GM15510 (cell line): Measurements from ENCODE around the gene KCNH1.

Source experiments
- POLR2A ChIP-seq: IDR thresholded peaks from 3 replicates; pipeline ENCODE4 v1.6.1; 2011; ENCODE audit warnings: borderline replicate concordance; ENCODE audit not compliant: insufficient read length; ENCODE audit errors: extremely low read depth

KCNH1 gene

DNA sequence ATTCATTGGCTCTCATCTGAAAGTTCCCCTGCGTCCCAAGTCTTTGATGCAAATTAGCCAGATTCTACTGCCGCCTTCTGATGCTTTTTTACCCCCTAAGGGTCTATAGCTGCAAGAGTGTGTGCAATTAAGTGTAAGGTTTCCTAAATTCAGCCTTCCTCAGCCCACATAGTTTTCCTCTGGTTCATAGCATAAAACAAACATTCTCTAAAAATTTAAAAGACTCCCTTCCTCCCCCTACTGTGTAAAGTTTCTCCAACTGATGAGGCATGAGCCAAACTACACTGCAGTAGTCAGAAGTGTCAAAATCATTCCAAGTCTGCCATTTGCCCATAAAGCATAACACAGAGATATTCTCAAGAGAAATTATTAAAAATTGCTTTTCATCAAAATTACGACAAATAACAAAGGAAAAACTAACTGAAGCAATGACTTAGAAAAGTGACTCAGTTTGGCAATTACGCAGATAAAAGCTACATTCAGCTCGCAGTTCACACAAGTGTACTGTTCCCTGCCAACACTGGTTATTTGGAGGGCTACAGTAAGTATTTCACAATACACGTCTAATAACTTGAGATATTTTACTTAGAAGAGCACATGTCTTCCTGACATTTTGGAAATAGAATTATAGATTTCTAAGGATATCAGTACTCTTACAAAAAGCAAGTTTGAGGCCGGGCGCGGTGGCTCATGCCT is 15.4 kb downstream of the KCNH1 start:
- TF ChIP-seq POLR2A = no peak

DNA sequence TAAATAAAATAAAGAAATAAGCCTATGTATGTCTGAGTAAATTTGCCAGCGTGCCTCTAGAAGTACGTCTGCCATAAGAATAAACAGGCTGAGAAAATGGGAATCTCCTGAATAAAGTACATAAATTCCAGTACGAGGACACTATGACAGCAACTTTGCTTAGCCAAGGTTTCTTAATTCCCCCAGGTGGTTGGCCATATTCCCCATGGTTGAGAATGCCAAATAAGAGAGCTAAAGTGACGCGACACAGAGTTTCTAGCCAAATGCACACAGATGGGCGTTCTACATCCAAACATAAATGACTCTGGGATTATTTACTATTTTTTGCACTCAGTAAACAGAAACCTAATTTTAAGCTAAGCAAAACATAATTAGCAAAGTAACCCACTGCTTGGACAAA is 19.5 kb downstream of the KCNH1 start:
- TF ChIP-seq POLR2A = no peak

DNA sequence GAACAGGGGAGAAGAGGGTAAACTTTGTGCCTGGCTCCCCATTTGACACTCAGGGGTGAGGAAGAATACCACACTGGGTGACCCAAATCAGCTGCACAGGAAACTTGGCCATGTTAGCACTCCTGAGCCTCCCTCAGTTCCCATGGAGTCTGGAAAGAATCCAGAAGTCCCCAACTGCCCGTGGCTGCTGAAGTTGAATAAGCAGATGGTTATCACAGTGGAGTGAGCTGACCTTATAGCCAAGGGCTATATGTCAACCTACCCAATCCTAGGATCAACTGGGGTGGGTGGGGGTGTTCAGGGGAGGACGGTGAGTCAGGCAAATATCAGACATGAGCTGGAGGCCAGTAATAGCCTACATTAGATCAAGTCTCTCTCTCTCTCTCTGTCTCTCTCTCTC is 20.4 kb downstream of the KCNH1 start:
- TF ChIP-seq POLR2A = no peak

DNA sequence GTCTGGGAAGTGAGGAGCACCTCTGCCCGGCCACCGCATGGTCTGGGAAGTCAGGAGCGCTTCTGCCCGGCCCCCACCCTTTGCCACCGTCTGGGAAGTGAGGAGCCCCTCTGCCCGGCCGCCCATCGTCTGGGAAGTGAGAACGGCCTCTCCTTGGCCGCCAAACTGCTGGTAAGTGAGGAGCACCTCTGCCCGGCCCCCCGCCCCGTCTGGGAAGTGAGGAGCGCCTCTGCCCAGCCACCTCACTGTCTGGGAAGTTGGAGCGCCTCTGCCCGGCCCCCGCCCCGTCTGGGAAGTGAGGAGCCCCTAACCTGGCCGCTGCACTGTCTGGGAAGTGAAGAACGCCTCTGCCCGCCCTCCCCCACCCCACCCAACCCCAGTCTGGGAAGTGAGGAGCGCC is 22.6 kb downstream of the KCNH1 start:
- no peak for TF ChIP-seq POLR2A

DNA sequence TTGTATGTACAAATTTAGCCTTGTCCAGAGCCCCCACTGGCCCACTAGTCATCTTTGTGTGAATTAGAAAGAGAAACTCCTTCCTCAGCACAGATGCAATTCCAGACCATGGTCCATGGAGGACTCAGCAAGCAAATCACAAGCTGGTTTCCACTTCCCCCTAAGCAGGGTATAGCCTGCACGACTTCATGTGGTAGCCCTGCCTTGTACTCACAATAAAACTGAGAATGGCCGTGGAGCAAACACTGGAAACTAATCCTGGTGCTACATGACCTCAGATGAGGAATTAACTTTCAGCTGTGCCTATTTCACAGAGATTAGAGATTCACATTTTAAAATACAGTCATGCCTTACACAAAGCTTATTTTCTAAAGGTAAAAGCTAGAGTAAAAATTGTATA is 32.5 kb downstream of the KCNH1 start:
- no peak for TF ChIP-seq POLR2A

DNA sequence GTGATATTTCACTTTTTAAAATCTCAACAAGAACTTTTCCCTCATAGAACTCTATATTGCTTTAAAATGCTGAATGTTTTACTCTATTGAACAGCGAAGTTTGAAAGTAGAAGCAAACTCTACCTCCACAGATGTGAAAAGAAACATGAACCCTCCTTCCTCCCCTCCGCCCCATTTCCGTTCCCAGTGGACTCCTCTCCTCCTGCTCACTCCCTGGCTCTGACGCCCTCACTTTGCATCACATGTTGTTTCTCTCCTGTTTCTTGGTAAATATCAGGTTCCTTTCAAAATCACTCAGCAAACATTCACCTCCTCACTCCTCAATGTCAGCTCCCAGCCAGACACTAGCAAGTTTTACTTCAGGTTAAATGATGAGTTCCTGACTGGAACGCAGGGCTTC is 34.6 kb downstream of the KCNH1 start:
- TF ChIP-seq POLR2A = no peak

DNA sequence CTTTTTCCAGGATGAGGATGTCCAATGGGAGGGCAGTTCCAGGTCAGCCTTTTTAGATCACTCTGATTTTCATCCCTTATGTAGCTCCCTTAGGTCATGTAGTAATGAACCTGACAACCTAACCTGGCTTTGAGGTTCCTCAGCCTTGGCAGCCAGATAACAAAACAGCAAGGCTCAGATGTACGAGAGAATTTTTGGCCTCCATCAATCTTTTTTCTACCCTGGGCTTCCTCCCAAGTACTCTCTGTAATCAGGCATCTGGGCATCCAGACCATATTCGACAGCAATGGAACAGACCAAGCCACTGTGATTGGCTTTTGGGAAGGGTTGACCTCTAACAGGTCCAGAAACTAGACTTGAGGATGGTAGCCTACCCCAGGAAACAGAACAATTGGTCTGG is 38.6 kb downstream of the KCNH1 start:
- no peak for TF ChIP-seq POLR2A

DNA sequence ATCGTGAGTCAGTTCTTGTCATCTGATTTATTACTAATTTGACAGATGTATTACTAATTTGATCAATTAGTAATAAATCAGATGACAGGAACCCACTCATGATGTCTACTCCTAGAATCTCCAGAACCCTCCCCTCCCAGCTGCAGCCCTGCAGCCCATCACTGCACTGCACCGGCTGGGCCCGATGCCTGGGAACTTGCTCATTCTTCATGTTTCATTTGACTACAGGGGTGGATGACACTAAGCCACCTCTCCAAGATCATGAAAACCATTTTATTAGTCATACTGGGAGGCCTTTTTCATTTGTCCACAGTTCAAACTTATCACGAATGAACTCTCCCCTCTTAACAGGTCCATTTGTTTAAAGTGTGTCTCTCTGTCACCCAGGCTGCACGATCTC is 41.0 kb downstream of the KCNH1 start:
- TF ChIP-seq POLR2A = no peak

DNA sequence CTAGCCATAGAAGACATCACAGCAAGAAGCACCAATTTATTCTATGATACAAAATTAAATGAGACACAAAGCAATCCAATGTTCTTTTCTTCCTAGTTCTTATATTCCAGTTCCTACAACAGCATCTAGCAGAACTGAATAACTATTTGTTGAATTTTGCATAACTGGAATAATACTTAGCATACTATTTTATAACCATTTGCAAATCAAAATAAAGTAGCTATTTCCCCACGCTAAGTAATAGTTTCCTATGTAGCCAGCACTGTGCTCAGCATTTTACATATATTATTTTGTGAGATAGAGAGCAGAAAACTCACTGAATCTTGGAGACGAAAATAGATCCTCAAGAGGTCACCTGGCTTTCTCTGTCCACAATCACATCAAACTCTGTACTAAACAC is 42.1 kb downstream of the KCNH1 start:
- TF ChIP-seq POLR2A = no peak

DNA sequence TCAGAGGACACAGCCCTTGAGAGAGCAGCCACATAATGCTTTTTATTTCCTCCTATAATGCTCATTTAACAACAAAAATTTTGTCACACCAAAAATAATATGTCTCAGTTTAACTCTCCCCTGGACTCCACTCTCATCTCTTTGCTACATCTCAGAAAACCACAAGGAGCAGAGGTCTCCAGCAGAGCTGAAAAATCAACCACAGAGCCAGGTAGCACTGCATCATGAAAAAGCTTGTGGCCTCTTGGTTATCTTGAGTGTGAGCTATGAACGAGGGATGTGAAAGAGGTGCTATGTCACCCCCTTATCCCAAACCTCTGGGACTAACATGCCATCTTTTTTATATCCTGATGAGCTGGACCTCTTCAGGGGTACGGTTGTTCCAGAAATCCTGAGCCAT is 44.4 kb downstream of the KCNH1 start:
- no peak for TF ChIP-seq POLR2A

DNA sequence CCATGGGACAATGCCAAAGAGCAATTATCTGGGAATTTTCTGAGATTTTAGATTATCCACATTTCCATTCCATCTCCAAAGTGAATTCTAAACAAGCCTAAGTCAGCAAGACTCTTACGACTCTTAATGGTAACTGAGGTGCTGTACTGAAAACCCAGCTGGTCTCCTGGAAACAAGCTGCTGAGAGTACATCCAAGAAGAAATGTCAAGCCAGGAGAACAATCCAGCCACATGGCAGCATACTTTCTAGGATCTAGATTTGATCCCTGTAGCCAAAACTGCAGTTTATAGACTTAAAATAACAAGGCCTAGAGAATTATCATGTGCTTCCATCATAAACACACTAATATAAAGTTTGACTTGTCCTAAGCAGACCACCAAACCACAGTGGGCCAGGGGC is 45.8 kb downstream of the KCNH1 start:
- no peak for TF ChIP-seq POLR2A

DNA sequence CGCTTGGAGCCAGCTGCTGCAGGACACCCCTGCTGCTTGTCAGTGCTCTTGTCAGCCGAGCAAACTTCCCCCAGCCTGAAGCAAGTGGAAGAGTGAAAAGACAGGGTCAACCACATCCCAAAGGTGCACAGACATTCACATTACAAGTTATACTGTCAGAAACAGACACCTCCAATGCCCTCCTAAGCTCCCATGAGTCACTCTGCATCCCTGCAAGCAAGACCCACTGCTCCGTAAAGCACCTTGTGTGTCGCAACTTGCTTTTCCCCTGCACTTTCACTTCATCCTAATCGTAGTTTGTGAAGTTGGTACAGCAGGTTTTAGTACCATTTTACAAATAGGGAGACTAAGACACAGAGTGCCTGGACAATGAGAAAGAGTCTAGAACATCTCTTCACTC is 51.1 kb downstream of the KCNH1 start:
- no peak for TF ChIP-seq POLR2A

DNA sequence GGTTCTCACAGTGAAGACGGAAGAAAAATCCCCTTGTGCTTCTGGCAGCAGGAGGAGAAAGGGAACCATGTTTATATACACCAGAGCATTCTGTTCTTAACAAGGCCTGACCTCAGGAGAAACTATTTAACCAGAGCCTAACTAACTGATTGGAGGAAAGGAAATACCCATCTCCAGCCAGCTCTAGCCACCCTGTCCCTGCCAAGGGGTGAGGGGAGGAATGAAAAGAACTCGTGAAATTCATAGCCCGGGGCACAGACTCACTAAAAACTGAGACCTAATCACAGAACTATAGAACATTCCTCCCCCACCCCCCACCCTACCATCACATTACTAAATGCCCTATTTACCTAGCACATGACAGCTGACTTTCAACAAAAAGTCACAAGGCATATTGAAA is 65.0 kb downstream of the KCNH1 start:
- TF ChIP-seq POLR2A = no peak

DNA sequence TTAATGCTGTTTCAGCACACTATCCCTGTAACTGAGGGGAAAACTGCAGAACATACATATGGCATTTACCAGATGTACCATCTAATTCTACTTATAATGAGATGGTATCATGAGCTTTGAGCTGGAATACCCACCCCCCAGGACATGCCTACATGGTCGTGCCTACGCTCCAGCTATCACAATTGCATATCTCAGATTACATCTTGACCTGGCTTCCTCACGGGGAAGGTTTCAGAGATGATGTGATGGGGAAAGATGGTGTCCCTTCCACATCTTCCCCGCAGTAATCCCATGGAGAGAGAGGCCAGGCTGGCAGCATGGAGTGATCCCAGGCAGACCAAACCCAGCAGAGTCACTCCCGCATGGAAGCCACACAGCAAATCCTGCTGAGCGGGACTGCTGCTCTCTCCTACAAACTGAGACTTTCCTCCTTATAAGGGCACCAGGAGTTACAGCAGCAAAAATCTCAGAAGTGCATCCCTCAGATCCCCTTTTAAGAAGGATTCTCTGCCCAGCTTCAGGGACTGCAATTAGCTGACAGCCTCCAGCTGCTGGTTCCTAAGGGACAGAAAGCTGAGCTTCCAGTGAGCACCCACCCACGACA is 67.1 kb downstream of the KCNH1 start:
- no peak for TF ChIP-seq POLR2A

DNA sequence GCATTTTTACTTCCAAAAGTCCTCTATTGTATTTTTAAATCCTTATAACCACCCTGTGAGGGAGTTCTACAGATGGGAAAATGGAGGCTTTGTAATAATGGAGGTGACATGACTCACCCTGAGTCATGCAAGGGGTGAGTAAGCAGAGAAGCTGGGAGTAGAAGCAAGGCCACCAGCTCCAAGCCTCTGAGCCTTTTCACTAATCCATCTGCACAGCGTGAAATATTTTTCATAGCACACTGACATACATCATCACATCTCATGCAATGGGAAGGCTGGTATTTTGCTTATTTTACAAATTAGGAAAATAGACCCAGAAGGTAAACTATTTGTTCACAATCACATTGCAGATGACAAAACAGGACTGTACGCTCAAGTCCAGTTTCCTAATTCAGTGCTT is 96.9 kb downstream of the KCNH1 start:
- no peak for TF ChIP-seq POLR2A

DNA sequence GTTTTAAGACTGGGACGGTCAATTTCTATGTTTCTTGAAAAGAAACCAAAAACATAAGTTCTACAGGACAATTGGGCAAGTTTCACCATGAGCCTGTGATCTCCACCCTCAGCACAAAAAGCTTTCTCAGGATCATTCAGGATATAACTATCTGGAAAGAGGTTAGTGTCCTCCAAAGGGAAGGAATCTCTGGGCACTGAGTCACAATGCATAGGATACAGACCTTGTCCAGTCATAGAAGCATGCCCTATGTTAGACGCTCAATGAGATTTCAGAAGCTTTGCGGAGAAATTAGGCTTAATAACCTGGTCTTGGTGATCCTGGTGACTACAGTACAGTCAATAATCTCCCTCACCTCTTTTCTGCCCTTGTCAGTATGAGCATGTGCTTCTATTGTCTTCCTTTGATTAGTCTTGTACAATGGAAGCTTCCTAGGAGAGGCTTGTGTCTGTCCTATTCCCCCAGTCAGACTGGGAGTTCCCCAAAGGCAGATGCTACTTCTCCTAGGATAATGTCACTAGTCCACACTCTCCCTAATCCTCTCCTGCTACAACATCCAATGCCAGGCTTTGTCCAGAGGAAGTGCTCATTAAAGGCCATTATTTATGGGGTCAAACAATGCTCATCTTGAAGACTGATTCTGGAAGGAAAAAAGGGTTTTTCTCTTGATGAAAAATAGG is 97.4 kb downstream of the KCNH1 start:
- TF ChIP-seq POLR2A = no peak

DNA sequence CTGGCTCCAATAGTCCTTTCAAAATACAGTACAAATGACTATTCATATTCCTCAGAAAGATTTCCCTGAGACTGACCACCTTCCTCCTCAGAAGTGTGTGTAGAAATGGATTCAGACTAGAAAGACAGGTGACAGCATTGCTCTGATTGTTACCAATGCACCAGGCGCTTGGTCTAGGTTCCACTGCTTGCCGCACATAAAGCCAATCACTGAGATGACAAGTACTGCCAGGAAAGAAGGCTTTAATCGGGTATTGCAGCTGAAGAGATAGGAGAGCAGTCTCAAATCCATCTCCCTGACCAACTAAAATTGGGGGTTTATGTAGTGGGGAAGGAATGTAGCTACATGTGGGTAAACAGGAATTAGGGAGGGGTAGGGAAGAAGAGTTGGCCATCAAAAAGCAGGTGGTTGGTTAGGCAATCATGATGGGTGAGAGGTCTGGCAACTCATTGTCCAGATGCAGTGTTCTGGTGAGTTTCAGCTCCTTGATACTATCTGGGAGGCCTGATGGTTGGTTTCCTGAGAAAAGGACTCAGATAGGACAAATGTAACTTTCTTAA is 98.0 kb downstream of the KCNH1 start:
- no peak for TF ChIP-seq POLR2A

DNA sequence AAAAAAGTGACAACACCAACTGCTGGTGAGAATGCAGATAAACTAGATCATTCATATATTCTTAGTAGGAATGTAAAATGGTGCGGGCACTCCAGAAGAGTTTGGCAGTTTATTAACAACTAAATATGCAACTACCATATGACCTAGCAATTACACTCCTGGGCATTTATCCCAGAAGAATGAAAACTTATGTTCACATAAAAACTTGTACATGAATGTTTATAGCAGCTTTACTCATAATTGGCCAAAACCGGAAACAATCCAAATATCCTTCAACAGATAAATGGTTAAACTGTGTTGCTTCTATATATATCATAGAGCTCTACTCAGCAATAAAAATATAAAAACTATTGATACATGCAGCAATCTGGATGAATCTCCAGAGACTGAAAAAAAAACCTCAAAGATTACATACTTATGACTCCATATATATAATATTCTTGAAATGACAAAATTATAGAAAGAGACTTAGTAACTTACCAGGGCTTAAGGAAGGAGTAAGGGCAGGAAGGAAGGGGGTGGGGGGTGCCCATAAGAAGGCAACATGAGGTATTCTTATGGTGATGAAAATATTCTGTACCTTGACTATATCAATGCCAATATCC is 99.9 kb downstream of the KCNH1 start:
- no peak for TF ChIP-seq POLR2A
